ENCODE data around the gene TRDN.

Gene TRDN

GRCh38 chr6:123448306-123448884, 188.4 kb downstream of the TRDN start:
- Histone ChIP-seq H3K4me2 (ENCODE audit: insufficient read depth, low read length) (no peak overlapping the region), H3K27ac (ENCODE audit: low read length) (no peak overlapping the region), H3K9ac (ENCODE audit: low read depth, low read length) (no peak overlapping the region), H3K4me3 (ENCODE audit: low read depth in 1 of 2, low read length in 2 of 2) (no peak overlapping the region), H2AFZ (ENCODE audit: low read depth, low read length) (no peak overlapping the region), H3K27me3 (ENCODE audit: insufficient read depth, low read length, poor library complexity) (no peaks in the 10 kb centered on the region), H3K36me3 (ENCODE audit: insufficient read depth, low read length) (no peaks in the 10 kb centered on the region), H3K9me3 (ENCODE audit: insufficient read depth, low read length, severe bottlenecking) (no peaks in the 10 kb centered on the region), H3K4me1 (ENCODE audit: insufficient read depth, low read length) (no peaks in the 10 kb centered on the region), H3K79me2 (ENCODE audit: insufficient read depth, low read length) (no peaks in the 10 kb centered on the region), H4K20me1 (ENCODE audit: insufficient read depth, low read length) (no peaks in the 10 kb centered on the region)
- TF ChIP-seq CTCF (IDR thresholded peaks at IDR 0.05; ENCODE audit: borderline replicate concordance, extremely low read depth, low read length, poor library complexity, severe bottlenecking): no peak
- no peak for TF ChIP-seq EZH2 (IDR thresholded peaks at IDR 0.05; ENCODE audit: borderline replicate concordance, low read depth, low read length, severe bottlenecking)
- no peak for ATAC-seq (ENCODE audit: insufficient read depth, low read depth)
- no peak for DNase-seq

GRCh38 chr6:123447315-123447937, 189.3 kb downstream of the TRDN start:
- Histone ChIP-seq H2AFZ (ENCODE audit: low read depth, low read length) (no peak overlapping the region), H3K36me3 (ENCODE audit: insufficient read depth, low read length) (no peaks in the 10 kb centered on the region), H3K4me2 (ENCODE audit: insufficient read depth, low read length) (no peak overlapping the region), H3K9me3 (ENCODE audit: insufficient read depth, low read length, severe bottlenecking) (no peaks in the 10 kb centered on the region), H3K27me3 (ENCODE audit: insufficient read depth, low read length, poor library complexity) (no peaks in the 10 kb centered on the region), H4K20me1 (ENCODE audit: insufficient read depth, low read length) (no peaks in the 10 kb centered on the region), H3K27ac (ENCODE audit: low read length) (no peak overlapping the region), H3K4me3 (ENCODE audit: low read depth in 1 of 2, low read length in 2 of 2) (no peak overlapping the region), H3K9ac (ENCODE audit: low read depth, low read length) (no peak overlapping the region), H3K79me2 (ENCODE audit: insufficient read depth, low read length) (no peaks in the 10 kb centered on the region), H3K4me1 (ENCODE audit: insufficient read depth, low read length) (no peaks in the 10 kb centered on the region)
- TF ChIP-seq EZH2 (IDR thresholded peaks at IDR 0.05; ENCODE audit: borderline replicate concordance, low read depth, low read length, severe bottlenecking): no peak
- no peak for TF ChIP-seq CTCF (IDR thresholded peaks at IDR 0.05; ENCODE audit: borderline replicate concordance, extremely low read depth, low read length, poor library complexity, severe bottlenecking)
- DNase-seq (no peak), ATAC-seq (ENCODE audit: insufficient read depth, low read depth) (no peak)

GRCh38 chr6:123439371-123439770, 197.4 kb downstream of the TRDN start:
- TF ChIP-seq CTCF (IDR thresholded peaks at IDR 0.05; ENCODE audit: borderline replicate concordance, extremely low read depth, low read length, poor library complexity, severe bottlenecking): no peak
- TF ChIP-seq EZH2 (IDR thresholded peaks at IDR 0.05; ENCODE audit: borderline replicate concordance, low read depth, low read length, severe bottlenecking): no peak
- Histone ChIP-seq H3K27me3 (ENCODE audit: insufficient read depth, low read length, poor library complexity) (no peaks in the 10 kb centered on the region), H3K4me2 (ENCODE audit: insufficient read depth, low read length) (no peak overlapping the region), H3K79me2 (ENCODE audit: insufficient read depth, low read length) (no peaks in the 10 kb centered on the region), H3K4me1 (ENCODE audit: insufficient read depth, low read length) (no peaks in the 10 kb centered on the region), H2AFZ (ENCODE audit: low read depth, low read length) (no peak overlapping the region), H3K36me3 (ENCODE audit: insufficient read depth, low read length) (no peaks in the 10 kb centered on the region), H3K27ac (ENCODE audit: low read length) (no peak overlapping the region), H3K9ac (ENCODE audit: low read depth, low read length) (no peak overlapping the region), H3K9me3 (ENCODE audit: insufficient read depth, low read length, severe bottlenecking) (no peaks in the 10 kb centered on the region), H3K4me3 (ENCODE audit: low read depth in 1 of 2, low read length in 2 of 2) (no peak overlapping the region), H4K20me1 (ENCODE audit: insufficient read depth, low read length) (no peaks in the 10 kb centered on the region)
- ATAC-seq (ENCODE audit: insufficient read depth, low read depth) (no peak), DNase-seq (no peak)
